Smooth muscle cell (in vitro differentiated cells): ENCODE results near the gene PRKD3. TPM values are rescaled to one million over a fixed set of nuclear protein-coding genes. Genes with fewer than 3 reads are reported as not detected.

Experiments
- DNase-seq: peaks from one replicate; lab custom pipeline; 2025; ENCODE audit not compliant: unreplicated experiment; lab: John Stamatoyannopoulos, UW
- H2AFZ ChIP-seq: fragments of 200-600 bp; sonication (generic); 2 replicates; pipeline ENCODE4 v1.6.0; 2016; ENCODE audit warnings: antibody characterized with exemption, low read depth, mild to moderate bottlenecking
- H3F3A ChIP-seq: fragments of 200-600 bp; sonication (generic); 2 replicates; pipeline ENCODE4 v1.6.0; 2017; ENCODE audit warnings: antibody characterized with exemption, low read depth
- H3K27ac ChIP-seq: fragments of 200-600 bp; sonication (generic); 2 replicates; pipeline ENCODE4 v1.5.1; 2016; ENCODE audit warnings: low read depth, mild to moderate bottlenecking
- H3K27me3 ChIP-seq: fragments of 200-600 bp; sonication (generic); 2 replicates; pipeline ENCODE4 v1.6.1; 2016; ENCODE audit warnings: low read depth, mild to moderate bottlenecking
- H3K36me3 ChIP-seq: fragments of 200-600 bp; sonication (generic); 2 replicates; pipeline ENCODE4 v1.5.1; 2016; ENCODE audit warnings: low read depth
- H3K4me1 ChIP-seq: fragments of 200-600 bp; sonication (generic); 2 replicates; pipeline ENCODE4 v1.5.1; 2016; ENCODE audit warnings: low read depth
- H3K4me2 ChIP-seq: fragments of 200-600 bp; sonication (generic); 2 replicates; pipeline ENCODE4 v1.6.0; 2016; ENCODE audit warnings: mild to moderate bottlenecking
- H3K4me3 ChIP-seq: fragments of 200-600 bp; sonication (generic); 2 replicates; pipeline ENCODE4 v1.5.1; 2016; ENCODE audit warnings: mild to moderate bottlenecking
- H3K79me2 ChIP-seq: fragments of 200-600 bp; sonication (generic); 2 replicates; pipeline ENCODE4 v1.6.0; 2016; ENCODE audit warnings: low read depth, mild to moderate bottlenecking
- H3K9ac ChIP-seq: fragments of 200-600 bp; sonication (generic); 2 replicates; pipeline ENCODE4 v1.6.0; 2016; ENCODE audit warnings: low read depth
- H3K9me3 ChIP-seq: fragments of 200-600 bp; sonication (generic); replicated peaks from 2 replicates; pipeline ENCODE4 v1.5.1; 2016; ENCODE audit warnings: low read depth
- H4K20me1 ChIP-seq: fragments of 200-600 bp; sonication (generic); 2 replicates; pipeline ENCODE4 v1.6.0; 2016; ENCODE audit warnings: low read depth
- CTCF ChIP-seq: fragments of 200-600 bp; sonication (generic); IDR thresholded peaks from 2 replicates; pipeline ENCODE4 v1.5.1; 2017; ENCODE audit warnings: borderline replicate concordance, mild to moderate bottlenecking, antibody characterized with exemption; ENCODE audit not compliant: insufficient read depth, poor library complexity, severe bottlenecking
- WGBS: methylation state at CpG from one replicate; pipeline ENCODE4 v1.1.7; 2016; ENCODE audit warnings: low lambda C conversion rate; 5-methylcytosine and 5-hydroxymethylcytosine counted together
- polyA plus RNA-seq: library from polyadenylated mRNA; unstranded; fragments of >200 nt; fragmentation: Nextera tagmentation; extraction: Ambion mirVana; gene quantifications from 2 replicates; pipeline ENCODE4 v1.2.1, GENCODE V29; 2016
- total RNA-seq: library from RNA; depleted of rRNA; stranded (reverse); fragments of >200 nt; gene quantifications from 2 replicates; pipeline ENCODE4 v1.2.3, GENCODE V29; 2014

The PRKD3 gene
- total and polyA plus RNA-seq, 2 experiments from 2014 or later: 18.8 to 73.4 TPM

DNA sequence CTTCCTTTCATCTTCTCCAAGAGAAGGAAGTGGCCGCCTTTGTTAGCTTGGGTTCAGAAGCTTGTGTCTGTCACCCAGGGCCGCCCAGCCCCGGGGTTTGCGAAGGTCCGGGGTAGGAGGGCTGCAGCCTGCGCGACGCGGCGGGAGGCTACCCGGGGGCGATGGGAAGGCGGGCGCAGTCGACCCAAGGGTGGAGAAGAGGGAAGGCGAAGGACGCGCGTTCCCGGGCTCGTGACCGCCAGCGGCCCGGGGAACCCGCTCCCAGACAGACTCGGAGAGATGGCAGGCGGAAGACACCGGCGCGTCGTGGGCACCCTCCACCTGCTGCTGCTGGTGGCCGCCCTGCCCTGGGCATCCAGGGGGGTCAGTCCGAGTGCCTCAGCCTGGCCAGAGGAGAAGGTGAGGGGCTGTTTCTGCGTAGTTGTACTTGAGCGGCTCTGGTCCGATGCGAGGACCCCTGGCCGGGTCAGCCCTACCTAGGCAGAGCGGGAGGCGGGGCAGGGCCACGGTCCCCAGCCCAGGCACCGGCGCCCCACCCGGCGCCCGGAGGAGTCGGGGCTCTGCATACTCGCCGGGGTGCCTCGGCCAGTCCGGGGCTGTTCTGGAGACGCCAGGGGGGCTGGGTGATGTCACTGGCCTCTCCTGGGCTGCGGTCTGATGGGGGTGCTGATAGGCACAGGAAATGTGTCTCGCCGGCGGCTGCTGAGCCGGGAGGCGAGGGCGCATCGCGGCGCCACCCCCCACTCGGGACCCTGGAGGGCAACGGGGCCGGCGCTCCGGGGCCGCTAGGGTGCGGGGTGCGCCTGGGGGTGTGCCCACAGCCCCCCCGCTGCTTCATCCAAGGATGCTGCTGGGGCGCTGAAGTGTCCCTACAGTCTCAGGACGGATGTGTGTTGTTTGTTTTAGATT, 20.1 kb upstream of the PRKD3 start, which contains the start of gene QPCT:
Gene QPCT (plus strand): TSS at position 178 of the 909 bp plus-strand sequence. CDS start 102 bp downstream, at position 280.
- H3F3A ChIP-seq: peaks cover 5% of the 10 kb centered on the region
- H2AFZ ChIP-seq: peak within 1 kb of the TSS; percentile 64
- H3K27me3 ChIP-seq: no peaks in the 10 kb centered on the region
- TF ChIP-seq CTCF: no peak
- H3K36me3 ChIP-seq: no peaks in the 10 kb centered on the region
- DNase-seq: no peak
- H3K4me1 ChIP-seq: peaks cover 17% of the 10 kb centered on the region
- H4K20me1 ChIP-seq: no peaks in the 10 kb centered on the region
- no peaks in the 10 kb centered on the region for H3K9me3 ChIP-seq
- WGBS: 95% methylated on average over 73 of the region's 73 CpGs
- no peaks in the 10 kb centered on the region for H3K79me2 ChIP-seq
- H3K9ac ChIP-seq: no peak within 1 kb of the TSS
- peak within 1 kb of the TSS; percentile 0 for H3K27ac ChIP-seq
- no peak within 1 kb of the TSS for H3K4me2 ChIP-seq
- no peak within 1 kb of the TSS for H3K4me3 ChIP-seq

DNA sequence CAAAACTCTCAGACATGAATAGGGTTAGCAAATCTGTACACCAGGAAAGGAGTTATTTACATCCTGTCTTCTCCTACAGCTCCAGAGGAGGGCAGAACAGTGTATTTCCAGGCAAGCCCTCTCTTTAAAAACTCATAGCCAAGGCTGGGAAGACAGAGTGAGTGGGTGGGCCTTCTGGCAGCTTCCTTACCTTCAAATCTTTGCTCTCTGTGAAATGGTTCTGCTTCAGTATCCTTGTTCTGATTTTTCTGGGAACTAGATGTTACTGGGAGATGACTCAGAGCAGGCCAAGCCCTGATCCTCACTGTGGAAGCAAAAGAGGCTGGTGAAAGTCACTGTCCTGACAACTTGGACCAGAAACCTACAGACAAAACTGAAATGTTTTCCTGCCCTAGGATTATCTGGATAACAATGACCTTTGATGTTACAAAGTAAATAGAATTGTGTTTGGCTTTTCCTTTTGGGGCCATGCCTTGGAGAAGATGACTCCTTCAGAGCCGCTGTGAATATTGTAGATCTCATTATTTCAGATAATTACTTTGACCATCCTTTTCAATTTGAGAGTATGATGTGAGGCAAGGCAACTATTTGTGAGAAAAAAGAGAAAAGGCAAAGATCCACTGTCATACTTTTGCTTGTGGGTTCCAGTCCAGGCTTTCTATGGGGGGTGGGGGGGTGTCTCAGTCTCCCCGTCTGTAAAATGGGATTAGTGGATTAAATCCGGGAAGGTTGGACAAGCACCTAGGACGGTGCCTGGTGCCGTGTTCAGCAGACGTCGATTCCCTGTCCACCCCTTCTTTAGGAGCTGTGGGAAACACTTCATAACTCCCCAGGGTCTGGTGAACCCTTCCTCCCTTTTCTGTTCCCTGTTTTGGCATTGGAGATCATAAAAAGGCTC, 19.2 kb upstream of the PRKD3 start:
- Histone ChIP-seq H3K27ac (peak overlapping the region; percentile 0), H3K79me2 (no peaks in the 10 kb centered on the region), H3F3A (peaks cover 5% of the 10 kb centered on the region), H3K9ac (no peak overlapping the region), H3K27me3 (no peaks in the 10 kb centered on the region), H2AFZ (peak overlapping the region; percentile 64), H3K4me3 (no peak overlapping the region), H4K20me1 (no peaks in the 10 kb centered on the region), H3K9me3 (no peaks in the 10 kb centered on the region), H3K4me1 (peaks cover 9% of the 10 kb centered on the region), H3K4me2 (no peak overlapping the region), H3K36me3 (no peaks in the 10 kb centered on the region)
- 80% methylated on average over 7 of the region's 7 CpGs for WGBS
- DNase-seq: no peak
- TF ChIP-seq CTCF: no peak

- H3K4me2 ChIP-seq: no peak overlapping the region
- H3K36me3 ChIP-seq: no peaks in the 10 kb centered on the region
- DNase-seq: no peak
- TF ChIP-seq CTCF: no peak
- H3F3A ChIP-seq: peaks cover 5% of the 10 kb centered on the region
- H3K27ac ChIP-seq: no peak overlapping the region
- no peaks in the 10 kb centered on the region for H3K79me2 ChIP-seq
- no peaks in the 10 kb centered on the region for H4K20me1 ChIP-seq
- no peaks in the 10 kb centered on the region for H3K9me3 ChIP-seq
- H3K9ac ChIP-seq: no peak overlapping the region
- H3K4me1 ChIP-seq: no peaks in the 10 kb centered on the region
- H3K4me3 ChIP-seq: no peak overlapping the region
- peak overlapping the region; percentile 64 for H2AFZ ChIP-seq
- H3K27me3 ChIP-seq: no peaks in the 10 kb centered on the region
- 85% methylated on average over 7 of the region's 7 CpGs for WGBS
Observed at GRCh38 chr2:37342591-37343220, 18.1 kb upstream of the PRKD3 start.
